Stimulated activated CD4-positive, alpha-beta T cell treated with anti-CD3 and anti-CD28 coated beads, Interleukin-1b, Interleukin-23, amount 100 ng/mL, for 1 hour (primary cell): ENCODE data around the gene HTD2.

Experiments
- DNase-seq, 2 donors: peaks; one replicate each; pipeline ENCODE4 v3.0.0-alpha.2; 2020; ENCODE audit warnings: low read depth in 2 of 2

Gene HTD2

GRCh38 chr3:58292866-58293265 lies 13.5 kb upstream of the HTD2 start:
- no peak for DNase-seq

GRCh38 chr3:58293516-58293915 lies 12.8 kb upstream of the HTD2 start:
- no peak for DNase-seq

- DNase-seq = no peak
Measured at GRCh38 chr3:58296269-58296668, 10.1 kb upstream of the HTD2 start.

- DNase-seq = no peak
Measured at GRCh38 chr3:58296843-58297242, 9.5 kb upstream of the HTD2 start.

- no peak for DNase-seq
Measured at GRCh38 chr3:58298190-58298589, 8.1 kb upstream of the HTD2 start.

- DNase-seq = no peak
Measured at GRCh38 chr3:58299075-58299474, 7.2 kb upstream of the HTD2 start.

- no peak for DNase-seq
Measured at GRCh38 chr3:58299839-58300516, 6.3 kb upstream of the HTD2 start.

GRCh38 chr3:58307639-58308215 lies 1.4 kb downstream of the HTD2 start:
- peak in 1 of 2 donors; percentile 17 for DNase-seq

GRCh38 chr3:58308728-58309127 lies 2.4 kb downstream of the HTD2 start:
- no peak for DNase-seq

- DNase-seq = no peak
Measured at GRCh38 chr3:58317811-58318210, 11.5 kb downstream of the HTD2 start.

GRCh38 chr3:58321791-58322190 lies 15.5 kb downstream of the HTD2 start:
- no peak for DNase-seq

GRCh38 chr3:58322793-58323192 lies 16.5 kb downstream of the HTD2 start:
- no peak for DNase-seq

- no peak for DNase-seq
Measured at GRCh38 chr3:58323529-58324390, 17.4 kb downstream of the HTD2 start.

GRCh38 chr3:58324391-58325390 lies 18.4 kb downstream of the HTD2 start:
- no peak for DNase-seq

- no peak for DNase-seq
Measured at GRCh38 chr3:58325525-58325992, 19.2 kb downstream of the HTD2 start.

GRCh38 chr3:58326267-58326900 lies 20.1 kb downstream of the HTD2 start:
- no peak for DNase-seq

- no peak for DNase-seq
Measured at GRCh38 chr3:58329150-58329921, 23.0 kb downstream of the HTD2 start.

- DNase-seq = no peak
Measured at GRCh38 chr3:58329922-58330413, 23.6 kb downstream of the HTD2 start.

GRCh38 chr3:58331593-58332152 lies 25.4 kb downstream of the HTD2 start:
- DNase-seq = no peak
